H1 (cell line): Measurements from ENCODE around the gene SOD2. TPM values are rescaled to one million over a fixed set of nuclear protein-coding genes. Genes with fewer than 3 reads are reported as not detected.

ENCODE experiments used
- CTCF ChIA-PET: fragments of 300-600 bp; sonication (Branson Sonifier 250); formaldehyde crosslinking; loops from one replicate; lab custom pipeline; 2021; ENCODE audit not compliant: partially characterized antibody; lab: Charles Lee
- POLR2A ChIA-PET: fragments of 300-600 bp; sonication (Branson Sonifier 250); formaldehyde crosslinking; loops from one replicate; lab custom pipeline; 2021; ENCODE audit warnings: inconsistent platforms; ENCODE audit not compliant: partially characterized antibody; lab: Charles Lee
- DNase-seq, 2 experiments: peaks; one replicate each; pipeline versions ENCODE4 v3.0.0 to v3.0.0-alpha.2; 2010 to 2022; ENCODE audit warnings: low spot score in 2 of 2, low read depth in 1 of 2, mixed read lengths in 1 of 2
- FAIRE-seq: peaks from 2 replicates; lab custom pipeline; 2011; peaks lifted over from hg19 to GRCh38; lab: Jason Lieb, UNC
- H2AFZ ChIP-seq: 2 replicates; pipeline ENCODE4 v1.8.1; 2012; ENCODE audit warnings: low read length, inconsistent platforms
- H2AK5ac ChIP-seq: 2 replicates; pipeline ENCODE4 v1.6.1; 2013; ENCODE audit warnings: low read depth, low read length
- H2BK120ac ChIP-seq: replicated peaks from 2 replicates; pipeline ENCODE3; 2013; ENCODE audit warnings: low read depth, low read length, inconsistent platforms
- H2BK12ac ChIP-seq: 2 replicates; pipeline ENCODE4 v1.6.1; 2013; ENCODE audit warnings: low read depth, low read length
- H2BK15ac ChIP-seq: 2 replicates; pipeline ENCODE4 v1.6.1; 2013; ENCODE audit warnings: low read length
- H2BK20ac ChIP-seq: 2 replicates; pipeline ENCODE4 v1.6.1; 2013; ENCODE audit warnings: low read length
- H2BK5ac ChIP-seq: 2 replicates; pipeline ENCODE4 v1.6.1; 2013; ENCODE audit warnings: low read depth, low read length
- H3K14ac ChIP-seq: 2 replicates; pipeline ENCODE4 v1.6.1; 2013; ENCODE audit warnings: inconsistent platforms; ENCODE audit not compliant: insufficient read length
- H3K18ac ChIP-seq: 2 replicates; pipeline ENCODE4 v1.6.1; 2013; ENCODE audit warnings: low read length; ENCODE audit errors: extremely low read depth
- H3K23ac ChIP-seq: 2 replicates; pipeline ENCODE4 v1.6.1; 2013; ENCODE audit warnings: inconsistent platforms; ENCODE audit not compliant: insufficient read length
- H3K23me2 ChIP-seq: 2 replicates; pipeline ENCODE4 v1.6.1; 2013; ENCODE audit warnings: low read depth, low read length
- H3K27ac ChIP-seq: 2 replicates; pipeline ENCODE4 v1.6.1; 2011; ENCODE audit warnings: low read depth, low read length, inconsistent platforms
- H3K27me3 ChIP-seq, 4 experiments: replicated peaks in 1 of 4; 1 replicate in 1 of 4; 2 replicates in 3 of 4; pipeline versions ENCODE4 v1.6.1 to v1.8.1; 2011 to 2013; ENCODE audit warnings: low read length in 3 of 4, mild to moderate bottlenecking in 3 of 4, inconsistent platforms in 2 of 4, mixed read lengths in 2 of 4, moderate library complexity in 1 of 4; ENCODE audit not compliant: control insufficient read depth in 3 of 4, insufficient read depth in 3 of 4; ENCODE audit errors: extremely low read depth in 1 of 4
- H3K36me3 ChIP-seq, 4 experiments: 2 replicates each; pipeline versions ENCODE4 v1.6.1 to v1.8.1; 2011 to 2013; ENCODE audit warnings: mild to moderate bottlenecking in 4 of 4, low read length in 3 of 4, moderate library complexity in 2 of 4, control low read depth in 1 of 4, inconsistent platforms in 1 of 4; ENCODE audit not compliant: insufficient read depth in 4 of 4, control insufficient read depth in 2 of 4
- H3K4ac ChIP-seq: replicated peaks from 2 replicates; pipeline ENCODE3; 2013; ENCODE audit warnings: low read length, low read depth, mixed read lengths, inconsistent platforms; ENCODE audit not compliant: insufficient read length
- H3K4me1 ChIP-seq, 4 experiments: replicated peaks in 1 of 4; 1 replicate in 1 of 4; 2 replicates in 3 of 4; pipeline versions ENCODE4 v1.6.1 to v1.8.1; 2011 to 2013; ENCODE audit warnings: low read length in 3 of 4, inconsistent platforms in 2 of 4, mixed read lengths in 1 of 4; ENCODE audit not compliant: insufficient read depth in 4 of 4, control insufficient read depth in 3 of 4
- H3K4me2 ChIP-seq, 2 experiments: 2 replicates each; pipeline versions ENCODE4 v1.6.1 to v1.8.1; 2011 to 2013; ENCODE audit warnings: low read depth in 2 of 2, low read length in 2 of 2, control low read depth in 1 of 2, inconsistent platforms in 1 of 2, mild to moderate bottlenecking in 1 of 2; ENCODE audit not compliant: insufficient read depth in 1 of 2
- H3K4me3 ChIP-seq, 4 experiments: fragments of 200-600, 300-600 bp in 1 of 4; sonication (generic), shearing (Covaris generic), sonication (Bioruptor Twin) in 1 of 4; 2 replicates each; pipeline versions ENCODE4 v1.5.1 to v1.8.1; 2011 to 2016; ENCODE audit warnings: low read length in 4 of 4, low read depth in 3 of 4, control low read depth in 2 of 4, inconsistent platforms in 2 of 4, mild to moderate bottlenecking in 2 of 4, mixed read lengths in 1 of 4, moderate library complexity in 1 of 4; ENCODE audit not compliant: insufficient read depth in 2 of 4; ENCODE audit errors: extremely low read depth in 1 of 4
- H3K56ac ChIP-seq: replicated peaks from 2 replicates; pipeline ENCODE3; 2013; ENCODE audit warnings: low read depth, mild to moderate bottlenecking, mixed read lengths, low read length, inconsistent platforms; ENCODE audit not compliant: insufficient read length
- H3K79me1 ChIP-seq: 2 replicates; pipeline ENCODE4 v1.6.1; 2013; ENCODE audit warnings: low read depth, low read length, control low read depth
- H3K79me2 ChIP-seq, 2 experiments: 2 replicates each; pipeline versions ENCODE4 v1.6.1 to v1.8.1; 2012 to 2013; ENCODE audit warnings: low read length in 2 of 2, mild to moderate bottlenecking in 2 of 2, inconsistent platforms in 1 of 2; ENCODE audit not compliant: insufficient read depth in 2 of 2, control insufficient read depth in 1 of 2
- H3K9ac ChIP-seq, 4 experiments: replicated peaks in 1 of 4; 1 replicate in 1 of 4; 2 replicates in 3 of 4; pipeline versions ENCODE4 v1.6.1 to v1.8.1; 2011 to 2013; ENCODE audit warnings: low read depth in 3 of 4, low read length in 3 of 4, control low read depth in 2 of 4, mild to moderate bottlenecking in 2 of 4, moderate library complexity in 2 of 4, inconsistent platforms in 1 of 4; ENCODE audit errors: extremely low read depth in 1 of 4
- H3K9me3 ChIP-seq, 2 experiments: 2 replicates each; pipeline versions ENCODE4 v1.6.1 to v1.8.1; 2012 to 2013; ENCODE audit warnings: mild to moderate bottlenecking in 2 of 2, moderate library complexity in 2 of 2, control low read depth in 1 of 2, inconsistent platforms in 1 of 2, low read depth in 1 of 2, low read length in 1 of 2, mixed read lengths in 1 of 2; ENCODE audit not compliant: insufficient read depth in 2 of 2
- H4K20me1 ChIP-seq, 2 experiments: replicated peaks in 1 of 2; 2 replicates each; pipeline versions ENCODE3 to v1.8.1; 2011 to 2013; ENCODE audit warnings: inconsistent platforms in 2 of 2, low read length in 2 of 2, mild to moderate bottlenecking in 1 of 2; ENCODE audit not compliant: insufficient read depth in 2 of 2, control insufficient read depth in 1 of 2
- H4K5ac ChIP-seq: 2 replicates; pipeline ENCODE4 v1.6.1; 2013; ENCODE audit warnings: low read length, low read depth, mixed read lengths, inconsistent platforms; ENCODE audit not compliant: insufficient read length
- H4K8ac ChIP-seq: 2 replicates; pipeline ENCODE4 v1.8.0; 2013; ENCODE audit warnings: mild to moderate bottlenecking, moderate library complexity, low read length, inconsistent platforms; ENCODE audit not compliant: insufficient read depth; ENCODE audit errors: extremely low read depth
- H4K91ac ChIP-seq: replicated peaks from 2 replicates; pipeline ENCODE3; 2013; ENCODE audit warnings: low read length, mixed read lengths, inconsistent platforms; ENCODE audit not compliant: insufficient read length
- ATF2 ChIP-seq: IDR thresholded peaks from 2 replicates; pipeline ENCODE4 v1.6.1; 2012; ENCODE audit warnings: low read length, inconsistent platforms
- CBX5 ChIP-seq: fragments of 300-800, 300-1000 bp; sonication (generic); IDR thresholded peaks from 2 replicates; pipeline ENCODE4 v1.7.1; 2016; ENCODE audit warnings: antibody characterized with exemption, low read length, low read depth
- CHD1 ChIP-seq: IDR thresholded peaks from 2 replicates; pipeline ENCODE4 v1.6.1; 2012; ENCODE audit warnings: low read depth, low read length, improper control_type of control experiment
- CHD2 ChIP-seq: IDR thresholded peaks from 2 replicates; pipeline ENCODE4 v1.6.1; 2012; ENCODE audit warnings: low read length, improper control_type of control experiment
- CTBP2 ChIP-seq: IDR thresholded peaks from 2 replicates; pipeline ENCODE4 v1.7.0; 2011; ENCODE audit warnings: borderline replicate concordance, mild to moderate bottlenecking, moderate library complexity, mixed read lengths, low read length; ENCODE audit not compliant: insufficient read depth, insufficient read length
- POLR2A ChIP-seq, 2 experiments: IDR thresholded peaks; 1 replicate in 1 of 2; 2 replicates in 1 of 2; pipeline ENCODE4 v1.6.1; 2011; ENCODE audit warnings: low read depth in 2 of 2, low read length in 2 of 2, mild to moderate bottlenecking in 2 of 2; ENCODE audit errors: control extremely low read depth in 1 of 2
- POLR2AphosphoS5 ChIP-seq: IDR thresholded peaks from 2 replicates; pipeline ENCODE4 v1.6.1; 2011; ENCODE audit warnings: low read depth, low read length
- POU5F1 ChIP-seq: IDR thresholded peaks from 2 replicates; pipeline ENCODE4 v1.6.1; 2011; ENCODE audit warnings: low read depth, mild to moderate bottlenecking, low read length, moderate library complexity
- RFX5 ChIP-seq: IDR thresholded peaks from 2 replicates; pipeline ENCODE4 v1.6.1; 2011; ENCODE audit warnings: low read depth, low read length, improper control_type of control experiment, borderline replicate concordance
- WGBS, 2 experiments: shearing (Covaris generic) in 1 of 2; methylation state at CpG; one replicate each; pipeline versions ENCODE4 v1.1.6 to v1.1.7; 2013 to 2015; ENCODE audit warnings: low lambda C conversion rate in 2 of 2, mixed read lengths in 2 of 2, inconsistent platforms in 1 of 2, low coverage in 1 of 2, missing lambda C conversion rate in 1 of 2; ENCODE audit not compliant: insufficient replicate concordance in 2 of 2, insufficient coverage in 1 of 2, insufficient read length in 1 of 2; ENCODE audit errors: extremely low coverage in 1 of 2, missing lambda C conversion rate in 1 of 2; 5-methylcytosine and 5-hydroxymethylcytosine counted together
- polyA plus RNA-seq, 7 experiments: library from polyadenylated mRNA; depleted of rRNA in 3 of 7; stranded (reverse) in 5 of 7; unstranded in 2 of 7; fragments of >200 nt in 5 of 7; fragments of 200-250 nt in 2 of 7; gene quantifications; 1 replicate in 5 of 7; 2 replicates in 1 of 7; 4 replicates in 1 of 7; pipeline versions ENCODE4 v1.2.1 to v1.2.3, GENCODE V29; 2011 to 2013; ENCODE audit warnings: missing spikeins in 2 of 7, mixed read lengths in 2 of 7
- total RNA-seq: library from RNA; stranded (reverse); fragmentation: NEBNext Ultra II Directional; extraction: Animal tissue kit (Norgen Biotek cat#: 25700); gene quantifications from 2 replicates; pipeline ENCODE4 v1.2.1, GENCODE V29; 2021

SOD2 gene
- total and polyA plus RNA-seq, 2 of the 8 experiments (the other 6 are each of a cell fraction or from before 2014, with no cell fraction given) = 31.1 to 88.7 TPM

GRCh38 chr6:159649441-159649840, 43.6 kb downstream of the SOD2 start:
- Histone ChIP-seq H4K91ac (no peak overlapping the region), H2AK5ac (no peak overlapping the region), H3K56ac (no peak overlapping the region), H3K27me3 (no peaks in the 10 kb centered on the region), H3K18ac (no peak overlapping the region), H2BK12ac (no peak overlapping the region), H3K23ac (no peak overlapping the region), H2BK20ac (no peak overlapping the region), H3K36me3 (no peaks in the 10 kb centered on the region), H3K9ac (no peak overlapping the region), H2BK15ac (no peak overlapping the region), H2BK5ac (no peak overlapping the region), H3K23me2 (no peaks in the 10 kb centered on the region), H3K9me3 (peaks cover 27 to 29% of the 10 kb centered on the region in 2 experiments; a peak in 3 of 4 replicates), H3K27ac (no peak overlapping the region), H4K5ac (no peak overlapping the region), H3K4ac (no peak overlapping the region), H3K4me1 (no peaks in the 10 kb centered on the region), H2AFZ (no peak overlapping the region)
- no peak for FAIRE-seq
- 92% methylated on average over 7 of the region's 7 CpGs; no CpG with 5 or more reads in 1 of the 2 experiments for WGBS, 2 experiments
- TF ChIP-seq POU5F1 (no peak), CTBP2 (no peak), POLR2AphosphoS5 (no peak), CBX5 (no peak), ATF2 (no peak), CHD2 (no peak), CHD1 (no peak), RFX5 (no peak), POLR2A (IDR thresholded peaks at IDR 0.05; ENCODE audit: control extremely low read depth in 1 of 2, low read depth in 2 of 2, low read length in 2 of 2) (no peak)
- TF ChIP-seq, all 59 proteins: peak for 0
- Histone ChIP-seq H4K20me1 (no peaks in the 10 kb centered on the region), H3K4me3 (no peak overlapping the region), H3K14ac (no peak overlapping the region), H4K8ac (no peak overlapping the region), H3K4me2 (no peak overlapping the region), H3K79me1 (no peaks in the 10 kb centered on the region), H3K79me2 (no peaks in the 10 kb centered on the region), H2BK120ac (no peak overlapping the region)
- ChIA-PET CTCF (no interaction called here), POLR2A (no interaction called here)
- no peak for DNase-seq
